Fibroblast of skin of abdomen (primary cell): ENCODE data around the gene USP10.
A peak's percentile ranks its signal among the peaks of the same experiment; 100 is the strongest.

Experiments used
- DNase-seq: peaks from one replicate; pipeline ENCODE4 v3.0.0-alpha.2; 2013

The USP10 gene

DNA sequence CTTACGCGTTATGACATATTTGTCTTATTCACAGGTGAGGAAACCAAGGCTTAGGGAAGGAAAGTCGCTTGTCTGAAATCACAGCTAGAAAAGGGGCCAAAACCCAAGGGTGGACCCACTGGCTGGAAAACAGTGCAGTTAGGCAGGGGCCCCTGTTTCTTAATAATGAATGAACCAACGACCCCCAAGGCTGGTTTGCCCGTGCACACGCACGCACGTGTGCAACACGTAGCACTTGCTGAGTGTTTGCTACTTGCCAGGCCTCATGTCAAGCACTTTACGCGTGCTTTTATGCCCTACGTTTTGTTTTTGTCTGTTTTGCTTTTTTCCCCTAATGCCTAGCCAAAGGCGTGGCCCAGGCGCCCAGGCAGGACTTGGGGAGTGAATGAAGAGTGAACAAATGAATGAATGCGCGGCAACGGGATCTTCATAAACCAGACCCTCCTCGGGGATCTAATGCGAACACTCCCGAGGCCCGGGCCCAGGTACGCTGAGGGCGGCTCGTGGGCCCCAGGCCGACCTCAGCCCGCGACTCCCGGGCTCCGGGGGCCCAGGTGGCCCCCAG lies 571 bp upstream of the USP10 start:
- DNase-seq = no peak

DNA sequence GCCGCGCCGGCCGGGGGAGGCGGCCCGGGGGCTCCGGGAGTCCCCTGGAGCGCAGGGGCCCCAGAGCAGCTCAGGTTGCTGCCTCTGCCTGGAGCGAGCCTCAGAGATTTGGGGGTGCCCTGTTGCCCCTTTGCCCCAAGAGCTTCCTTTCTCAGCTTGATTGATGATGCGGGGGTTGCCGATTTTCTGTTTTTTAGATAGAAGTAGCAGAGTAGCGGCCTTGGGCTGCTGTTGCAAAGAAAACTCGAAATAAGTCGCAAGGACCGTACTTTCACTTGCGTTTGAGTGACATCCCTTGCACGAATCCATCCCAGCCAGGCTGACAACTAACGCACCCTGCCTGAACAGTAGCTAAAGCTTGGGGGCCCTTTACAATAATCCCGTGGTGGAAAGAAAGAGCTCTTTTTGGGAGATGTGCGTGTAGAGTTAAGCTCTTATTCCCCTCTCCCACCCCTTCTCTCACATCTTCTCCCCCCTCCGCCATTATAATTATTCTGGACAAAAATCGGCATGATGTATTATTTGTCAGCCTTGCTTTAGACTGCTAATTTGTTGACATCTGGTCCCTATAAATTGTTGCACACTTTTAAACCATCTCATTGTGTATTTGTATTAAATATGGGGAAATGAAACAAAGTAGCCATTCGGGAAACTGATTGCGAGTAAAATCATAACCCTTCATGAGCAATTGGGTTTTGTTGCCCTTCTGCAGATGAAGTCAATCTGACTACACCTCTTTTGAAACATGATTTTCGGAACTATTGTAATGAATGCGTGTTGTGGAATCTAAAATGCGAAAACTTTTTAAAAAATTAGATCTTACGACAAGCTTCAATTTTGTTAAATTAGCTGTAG lies 873 bp downstream of the USP10 start:
- DNase-seq = no peak

DNA sequence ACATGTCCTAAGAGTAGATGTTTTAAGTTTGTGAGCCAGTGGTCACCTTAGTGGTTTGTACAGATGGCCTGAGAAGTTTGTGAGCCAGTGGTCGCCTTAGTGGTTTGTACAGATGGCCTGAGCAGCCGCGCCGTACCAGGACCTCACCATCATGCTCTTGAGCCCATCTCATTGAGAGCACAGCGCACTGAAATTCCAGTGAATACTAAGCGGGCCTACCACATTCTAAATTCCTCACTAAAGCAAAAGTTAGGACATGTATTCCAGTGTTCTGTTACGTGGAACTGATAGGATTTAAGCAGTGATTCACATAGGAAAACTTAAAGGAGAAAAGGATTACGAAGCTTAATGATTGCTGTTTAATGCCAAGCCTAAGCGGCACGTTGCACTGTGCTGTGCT lies 3.9 kb downstream of the USP10 start:
- DNase-seq = no peak

DNA sequence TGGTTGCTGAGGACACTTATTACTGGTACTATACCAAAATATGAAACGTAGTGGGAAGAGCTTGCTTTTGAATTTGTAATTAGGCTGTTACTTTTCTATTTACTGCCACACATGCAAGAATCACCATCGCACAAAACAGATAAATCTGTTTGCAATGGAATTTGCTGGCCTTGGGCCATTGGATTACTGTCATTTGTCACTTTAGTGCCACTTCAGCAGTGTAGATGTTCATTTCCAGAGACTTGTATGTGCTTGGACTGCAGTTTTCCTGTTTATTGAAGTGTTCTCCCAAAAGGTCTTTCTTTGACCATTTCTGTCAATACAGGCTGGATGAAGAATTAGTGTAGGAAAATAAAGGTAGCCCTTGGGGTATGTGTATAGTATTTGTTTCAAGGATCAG lies 4.5 kb downstream of the USP10 start:
- DNase-seq = no peak

DNA sequence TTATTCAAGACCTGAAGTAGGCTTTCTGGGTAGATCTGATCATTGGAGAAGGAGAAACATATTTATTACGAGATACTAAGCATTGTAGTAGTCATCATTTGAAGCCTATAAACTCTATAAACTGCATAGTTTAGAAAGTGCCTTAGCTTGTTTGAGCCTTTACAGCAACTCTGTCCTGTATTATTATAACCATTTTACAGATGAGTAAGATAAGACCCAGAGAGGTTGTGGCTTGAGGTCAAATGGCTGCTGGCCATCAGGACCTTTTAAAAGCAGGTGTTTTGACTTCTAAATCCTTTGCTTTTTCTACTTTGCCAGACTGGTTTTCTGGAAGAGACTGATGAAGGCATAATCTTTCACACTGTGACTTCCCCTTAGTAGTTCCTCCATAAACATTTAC lies 7.1 kb downstream of the USP10 start:
- no peak for DNase-seq

DNA sequence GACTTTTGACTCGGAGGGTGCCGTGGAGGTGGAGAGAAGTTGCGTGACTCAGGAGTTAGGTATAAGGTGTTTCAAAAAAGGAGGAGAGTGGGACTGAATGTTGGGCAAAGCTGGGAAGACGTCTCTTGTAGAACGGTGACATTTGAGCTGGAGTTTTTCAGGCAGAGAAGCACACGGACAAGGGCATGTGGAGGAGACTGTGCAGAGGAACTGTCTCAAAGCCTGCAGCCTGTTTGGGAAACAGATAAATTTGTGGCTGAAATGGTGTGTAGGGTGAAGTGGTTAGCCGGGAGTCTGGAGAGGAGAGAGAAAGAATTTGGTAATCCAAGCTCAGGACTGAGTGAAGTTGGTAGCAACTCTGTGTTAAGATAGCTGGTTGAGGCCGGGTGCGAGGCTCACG lies 9.8 kb downstream of the USP10 start:
- no peak for DNase-seq

DNA sequence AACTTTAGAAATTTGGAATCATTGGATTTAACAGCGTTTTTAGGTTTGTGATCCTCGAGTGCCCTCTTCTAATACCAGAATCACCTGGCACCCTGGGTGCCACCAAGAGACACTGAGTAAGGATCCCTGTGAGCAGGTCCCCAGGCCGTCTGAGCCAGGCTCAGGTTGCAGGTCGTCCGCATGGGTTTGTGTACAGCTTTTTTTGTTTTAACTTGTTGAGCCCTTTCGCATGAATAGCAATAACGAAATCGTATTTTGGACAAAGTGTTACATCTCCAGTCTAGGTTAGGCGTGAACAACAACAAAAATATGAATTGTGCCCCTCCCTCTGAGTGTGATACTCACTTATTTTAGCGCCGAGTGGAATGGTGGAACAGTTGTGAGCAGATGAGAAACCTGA lies 10.9 kb downstream of the USP10 start:
- no peak for DNase-seq

DNA sequence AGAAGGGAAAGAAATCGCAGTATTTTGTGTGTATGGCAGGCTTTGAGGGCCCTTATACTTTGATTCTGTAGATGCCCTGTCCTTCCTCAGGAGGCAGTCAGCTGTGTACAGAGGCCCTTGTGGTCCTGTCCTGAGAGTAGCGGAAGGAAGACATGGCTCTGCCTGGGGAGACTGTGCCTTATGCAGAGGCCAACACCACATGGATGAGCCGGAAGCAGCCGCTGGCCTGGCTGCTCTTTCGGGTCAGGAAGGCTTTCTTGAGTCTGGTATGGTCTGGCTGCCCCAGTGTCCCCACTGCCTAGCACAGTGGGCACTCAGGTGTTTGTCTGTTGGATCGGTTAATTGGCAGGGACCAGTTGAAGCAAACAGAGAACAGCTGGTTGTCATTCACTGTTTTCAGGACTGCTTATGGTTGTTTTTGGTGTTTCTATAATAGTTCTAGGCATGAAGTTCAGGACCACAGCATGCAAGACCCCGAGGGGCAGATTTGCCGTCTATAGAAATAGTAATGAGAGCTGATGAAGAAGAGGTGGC lies 12.4 kb downstream of the USP10 start:
- no peak for DNase-seq

DNA sequence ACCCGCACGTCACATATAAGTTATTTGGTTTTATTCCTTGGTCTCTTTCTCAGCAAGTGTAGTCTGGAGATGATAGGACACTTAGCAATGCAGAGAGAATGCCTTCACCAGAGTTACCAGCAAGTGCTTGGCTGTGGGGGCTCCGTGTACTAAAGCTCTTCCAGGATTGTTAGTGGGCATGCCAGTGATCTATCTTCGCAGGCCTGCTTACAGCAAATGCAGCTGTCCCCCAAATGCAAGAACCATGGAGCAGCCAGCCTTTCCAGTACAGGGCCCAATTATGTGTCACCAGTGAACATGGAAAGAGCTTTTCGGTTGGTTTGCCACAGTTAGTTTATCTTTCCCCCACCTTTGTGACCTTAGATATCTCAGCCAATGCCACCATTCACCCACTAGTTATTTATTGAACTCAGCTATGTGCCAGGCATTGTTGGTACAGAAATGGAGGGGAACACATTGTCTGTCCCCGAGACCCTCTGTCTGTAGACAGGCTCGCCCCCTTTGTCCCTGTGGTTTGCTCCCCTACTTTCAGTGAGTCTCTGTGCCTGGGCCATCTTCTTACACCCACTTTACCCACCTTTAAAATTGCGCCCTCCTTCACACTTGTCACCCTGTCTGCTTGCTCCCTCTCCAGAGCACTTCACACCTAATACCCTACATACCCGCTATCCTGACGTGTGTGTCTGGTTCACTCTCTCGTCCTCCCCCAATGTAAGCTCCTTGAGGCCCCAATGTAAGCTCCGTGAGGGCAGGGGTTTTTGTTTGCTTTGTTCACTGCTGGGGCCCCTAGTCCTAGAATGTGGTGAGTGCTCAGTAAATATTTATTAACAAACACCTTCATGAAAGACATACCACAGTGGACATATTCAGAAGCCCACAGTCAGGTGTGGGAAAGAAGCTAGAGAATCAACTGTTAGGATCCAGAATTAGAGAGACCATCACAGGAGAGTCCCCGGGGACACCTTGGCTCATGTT lies 13.3 kb downstream of the USP10 start:
- DNase-seq = no peak

DNA sequence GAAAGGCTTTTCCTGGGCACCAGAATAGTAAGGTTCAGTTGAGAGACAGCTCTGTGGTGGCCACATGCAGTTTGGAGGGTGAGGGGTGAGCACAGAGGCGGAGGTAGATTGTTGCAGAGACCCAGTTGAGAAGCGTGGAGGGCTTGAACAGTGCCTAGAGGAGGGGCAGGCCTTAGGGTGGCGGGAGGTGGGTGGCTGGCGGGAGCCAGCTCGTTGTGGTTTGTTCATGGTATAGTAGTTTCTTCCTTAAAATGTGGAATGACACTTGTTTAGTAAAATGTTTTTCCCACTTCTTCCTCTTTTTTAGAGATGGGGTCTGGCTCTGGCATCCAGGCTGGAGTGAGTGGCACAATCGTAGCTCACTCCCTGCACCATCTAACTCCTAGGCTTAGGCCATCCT lies 14.2 kb downstream of the USP10 start:
- no peak for DNase-seq

DNA sequence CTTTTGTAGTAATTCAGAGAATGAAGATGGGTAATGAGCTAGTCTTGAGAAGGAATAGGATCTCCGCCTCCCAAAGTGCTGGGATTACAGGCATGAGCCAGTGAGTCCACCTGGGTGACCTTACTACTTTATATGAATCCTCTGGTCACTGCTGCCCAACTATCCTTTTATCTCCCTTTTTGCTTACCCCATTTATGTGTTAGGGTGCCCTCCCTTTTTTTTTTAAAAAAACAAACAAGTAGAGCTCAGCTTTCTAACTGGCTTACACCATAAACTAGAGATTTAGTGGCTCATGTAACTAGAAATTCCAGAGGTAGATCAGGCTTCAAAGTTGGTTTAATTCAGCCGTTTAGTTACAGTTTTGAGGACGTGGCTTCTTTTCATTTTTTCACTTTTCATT lies 15.6 kb downstream of the USP10 start:
- no peak for DNase-seq

DNA sequence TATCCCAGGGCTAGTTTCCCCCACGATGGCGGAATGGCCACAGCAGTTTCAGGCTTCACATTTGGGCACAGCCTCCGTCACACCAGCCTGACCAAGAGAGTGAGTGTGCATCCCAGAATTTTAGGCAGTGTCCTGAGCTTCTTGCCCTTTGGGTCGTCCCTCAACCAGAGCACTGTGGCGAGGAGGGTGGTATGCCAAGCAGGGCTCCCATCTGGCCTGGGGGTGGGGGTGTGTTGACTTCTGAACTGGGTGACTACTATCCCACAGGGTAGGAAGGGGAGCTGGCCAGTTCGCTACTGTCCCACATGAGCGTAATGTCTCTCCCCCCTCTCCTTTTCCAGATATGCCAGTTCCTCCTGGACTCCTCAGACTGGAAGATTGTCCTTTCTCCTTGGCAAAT lies 16.1 kb downstream of the USP10 start:
- no peak for DNase-seq

DNA sequence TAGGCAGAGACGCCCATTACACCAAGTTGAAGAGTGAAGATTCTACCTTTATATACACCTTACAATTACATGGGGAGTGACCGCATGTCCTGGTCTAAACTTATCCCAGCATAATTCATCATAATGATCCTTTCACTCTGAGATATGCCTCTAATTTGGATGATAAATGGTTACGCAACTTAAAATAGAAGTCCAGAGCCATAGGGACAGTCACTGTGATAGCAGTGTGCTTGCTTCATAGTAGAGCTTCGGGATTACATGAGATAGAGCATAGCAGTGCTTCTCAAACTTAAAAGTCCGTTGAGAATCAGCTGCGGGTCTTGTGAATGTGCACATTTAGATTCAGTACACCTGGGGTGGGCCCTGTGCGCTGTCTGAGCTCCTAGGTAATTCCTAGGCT lies 16.9 kb downstream of the USP10 start:
- no peak for DNase-seq

DNA sequence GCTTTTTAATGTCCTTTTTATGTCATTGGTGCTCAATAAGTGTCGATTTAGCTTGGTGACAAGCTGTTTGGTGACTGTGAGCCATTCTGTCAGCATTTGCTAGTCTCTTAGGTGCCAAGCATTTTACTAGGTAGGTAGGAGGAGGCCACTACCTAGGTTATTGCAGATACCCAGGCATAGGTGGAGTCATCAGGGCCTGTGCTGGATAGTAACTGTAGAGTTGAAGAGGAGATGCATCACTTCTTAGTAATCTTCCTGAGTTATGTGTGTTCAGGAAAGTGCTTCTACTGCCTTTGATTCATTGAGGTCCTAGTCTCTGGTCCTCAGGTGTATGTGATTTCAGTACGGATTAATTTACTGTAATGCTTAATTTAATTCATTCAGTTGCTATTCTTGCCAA lies 17.7 kb downstream of the USP10 start:
- DNase-seq = no peak

DNA sequence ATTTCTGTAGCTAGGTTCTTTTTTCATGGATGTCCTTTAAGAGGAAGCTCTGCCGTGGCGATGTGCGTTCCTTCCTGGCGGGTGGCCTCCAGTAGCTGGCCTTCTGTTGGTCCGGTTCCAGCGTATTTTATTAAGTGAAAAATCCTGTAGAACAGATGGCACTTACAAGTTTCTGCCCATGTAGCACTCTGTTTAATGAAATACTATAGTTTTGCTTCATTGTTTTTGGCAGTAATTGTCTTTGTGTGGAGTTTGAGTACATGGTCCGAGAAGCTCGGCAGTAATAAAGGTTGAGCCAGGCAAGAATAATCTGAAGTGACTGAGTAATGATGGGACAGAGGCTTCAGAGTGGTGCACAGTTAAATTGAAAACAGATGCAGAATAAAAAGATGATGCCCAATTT lies 20.4 kb downstream of the USP10 start:
- DNase-seq = peak; percentile 50

DNA sequence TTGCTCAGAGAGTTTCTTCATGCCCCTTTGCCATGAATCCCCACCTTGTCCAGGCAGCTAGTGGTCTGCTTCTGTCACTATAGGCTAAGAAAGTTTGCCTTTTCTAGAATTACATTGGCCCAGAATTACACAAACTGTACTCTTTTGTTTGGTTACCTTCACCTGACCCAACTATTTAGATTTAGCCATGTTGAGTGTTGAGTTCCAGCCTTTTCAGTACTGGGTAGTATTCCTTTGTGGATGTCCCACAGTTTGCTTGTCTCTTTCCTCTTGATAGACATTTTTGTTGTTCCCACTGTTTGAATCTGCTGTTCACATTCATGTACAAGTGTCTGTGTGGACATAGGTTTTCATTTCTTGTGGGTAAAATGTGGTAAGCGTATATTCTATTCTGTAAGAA lies 22.3 kb downstream of the USP10 start:
- no peak for DNase-seq

DNA sequence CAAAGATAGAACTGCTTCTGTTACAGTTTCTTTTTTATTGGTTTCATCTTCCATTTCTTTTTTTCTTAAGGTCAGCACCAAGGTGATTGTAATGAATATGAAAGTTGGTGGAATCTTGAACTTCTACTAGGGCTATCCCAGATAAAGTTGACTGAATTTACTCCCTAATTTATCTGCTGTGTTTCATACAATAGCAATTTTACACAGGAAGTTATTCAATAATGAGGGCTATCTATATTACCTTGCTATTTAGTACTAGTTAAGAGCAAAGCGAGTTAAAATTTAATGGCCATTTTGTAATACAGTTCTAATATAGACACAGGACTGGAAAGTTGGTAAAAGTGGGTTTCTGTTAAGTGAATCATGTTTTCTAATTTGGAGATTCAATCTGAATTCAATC lies 24.1 kb downstream of the USP10 start:
- DNase-seq = no peak

DNA sequence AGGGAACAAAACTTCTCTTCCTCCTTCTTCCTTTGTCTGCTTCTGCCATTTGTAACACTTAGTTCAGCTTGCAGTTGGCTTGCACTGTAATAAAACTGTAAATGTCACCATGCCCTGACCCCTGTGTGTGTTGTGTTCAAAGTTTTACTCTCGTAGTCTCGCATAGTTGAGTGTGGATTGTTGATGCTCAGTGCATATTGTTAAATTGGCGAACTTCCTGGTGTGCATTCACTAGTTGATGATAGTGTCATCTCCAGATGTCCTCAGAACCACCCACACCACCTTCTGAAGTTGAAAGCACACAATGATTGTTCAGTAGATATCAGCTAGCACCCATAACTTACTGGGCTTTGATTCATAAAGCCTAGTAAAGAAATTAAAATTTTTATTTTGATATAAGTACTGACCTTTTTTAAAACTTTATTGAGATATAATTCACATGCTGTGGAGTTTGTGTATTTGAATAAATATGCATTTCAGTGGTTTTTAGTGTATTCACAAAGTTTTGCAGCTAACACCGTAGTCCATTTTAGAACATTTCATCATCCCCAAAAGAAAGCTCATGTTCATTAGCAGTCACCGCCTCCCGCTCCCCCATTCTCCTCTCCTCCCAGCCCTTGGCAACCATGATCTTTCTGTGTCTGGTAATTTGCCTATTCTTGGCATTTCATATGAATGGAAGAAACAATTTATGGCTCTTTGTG lies 25.0 kb downstream of the USP10 start:
- peak; percentile 39 for DNase-seq

DNA sequence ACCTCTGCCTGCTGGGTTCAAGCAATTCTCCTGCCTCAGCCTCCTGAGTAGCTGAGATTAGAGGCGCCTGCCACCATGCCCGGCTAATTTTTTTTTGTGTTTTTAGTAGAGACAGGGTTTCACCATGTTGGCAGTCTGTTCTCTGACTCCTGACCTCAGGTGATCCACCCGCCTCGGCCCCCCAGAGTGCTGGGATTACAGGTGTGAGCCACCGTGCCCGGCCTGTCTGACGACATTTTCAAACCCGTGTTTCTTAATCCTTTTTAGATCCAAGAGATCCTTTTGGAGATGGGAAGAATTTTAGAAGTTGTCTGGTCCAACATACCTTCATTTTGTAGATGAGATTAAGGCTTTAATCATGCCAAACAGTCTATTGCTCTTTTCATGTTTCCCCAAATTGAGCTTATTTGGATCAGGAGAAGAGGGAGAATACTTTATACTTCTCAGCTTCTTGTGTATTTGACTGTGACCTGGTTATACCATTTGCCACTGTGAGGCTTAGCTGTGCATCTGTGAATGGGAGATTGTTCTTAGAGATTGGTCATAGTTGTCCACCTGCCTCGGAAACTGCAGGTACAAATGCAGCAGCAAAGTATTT lies 25.8 kb downstream of the USP10 start:
- no peak for DNase-seq

DNA sequence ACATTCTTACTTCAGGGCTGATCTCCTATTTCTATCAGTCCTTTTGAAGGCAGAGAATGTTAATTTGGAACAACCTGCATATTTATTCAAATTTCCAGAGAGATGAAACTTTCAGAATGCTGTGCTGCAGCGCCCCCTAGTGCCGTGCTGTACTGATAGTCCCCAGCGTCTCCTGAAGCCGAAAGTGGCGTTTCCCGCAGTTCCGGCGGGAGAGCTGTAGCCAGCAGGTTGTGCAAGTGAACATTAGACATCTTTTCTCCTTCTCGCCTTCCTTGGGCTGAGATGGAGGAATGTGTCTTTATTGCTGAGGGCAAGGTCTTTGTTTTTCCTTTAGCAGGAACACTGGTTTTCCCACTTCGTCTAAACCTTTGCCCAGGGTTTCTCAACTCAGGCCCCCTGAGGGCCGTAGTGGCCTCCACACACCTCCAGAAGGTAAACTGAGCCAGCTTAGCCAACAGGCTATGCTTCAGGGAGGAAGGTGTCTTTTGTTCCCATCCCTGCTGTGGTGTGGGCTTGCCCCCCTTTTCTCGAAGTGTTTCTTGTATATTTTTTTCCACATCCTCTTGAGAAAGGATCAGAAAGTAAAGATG lies 26.4 kb downstream of the USP10 start:
- DNase-seq = peak; percentile 78

DNA sequence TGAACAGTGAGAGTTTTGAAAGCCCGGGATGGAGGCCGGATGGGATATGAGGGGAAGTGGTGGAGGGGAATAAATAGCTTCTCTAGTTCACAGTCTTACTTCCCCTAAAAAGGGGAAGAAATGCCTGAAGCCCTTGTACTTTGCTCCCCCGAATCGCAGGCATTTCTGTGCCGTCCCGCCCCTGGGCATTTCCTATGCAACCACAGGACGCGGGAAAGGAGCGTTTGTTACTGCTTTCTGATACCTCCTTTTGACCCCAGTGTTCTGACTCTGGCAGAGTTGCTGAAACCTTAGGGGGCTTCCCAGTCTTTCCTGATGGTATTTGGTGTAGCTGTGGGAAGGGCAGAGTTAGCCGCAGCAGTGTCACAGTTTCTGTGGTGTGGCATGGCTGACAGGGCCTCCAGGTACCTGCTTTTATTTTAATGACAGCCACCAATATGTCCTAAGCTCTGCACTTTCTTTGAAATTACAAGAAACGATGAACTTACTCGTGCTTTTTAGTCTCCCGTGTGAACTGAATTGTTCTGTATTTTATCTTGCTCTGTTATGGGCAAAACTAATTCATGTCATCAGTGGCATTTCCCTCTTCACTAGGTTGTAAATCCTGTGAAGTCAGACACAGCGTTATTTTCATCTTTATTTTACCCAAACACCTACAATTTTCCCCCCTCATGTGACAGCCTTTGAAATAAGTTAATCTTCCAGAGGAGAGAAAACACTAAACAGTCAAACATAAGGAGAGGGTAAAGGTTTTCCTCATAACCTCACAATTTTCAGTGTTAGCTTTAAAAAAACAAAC lies 27.1 kb downstream of the USP10 start:
- DNase-seq = no peak
